ENCODE data around the gene RPS6KA4.

DNA sequence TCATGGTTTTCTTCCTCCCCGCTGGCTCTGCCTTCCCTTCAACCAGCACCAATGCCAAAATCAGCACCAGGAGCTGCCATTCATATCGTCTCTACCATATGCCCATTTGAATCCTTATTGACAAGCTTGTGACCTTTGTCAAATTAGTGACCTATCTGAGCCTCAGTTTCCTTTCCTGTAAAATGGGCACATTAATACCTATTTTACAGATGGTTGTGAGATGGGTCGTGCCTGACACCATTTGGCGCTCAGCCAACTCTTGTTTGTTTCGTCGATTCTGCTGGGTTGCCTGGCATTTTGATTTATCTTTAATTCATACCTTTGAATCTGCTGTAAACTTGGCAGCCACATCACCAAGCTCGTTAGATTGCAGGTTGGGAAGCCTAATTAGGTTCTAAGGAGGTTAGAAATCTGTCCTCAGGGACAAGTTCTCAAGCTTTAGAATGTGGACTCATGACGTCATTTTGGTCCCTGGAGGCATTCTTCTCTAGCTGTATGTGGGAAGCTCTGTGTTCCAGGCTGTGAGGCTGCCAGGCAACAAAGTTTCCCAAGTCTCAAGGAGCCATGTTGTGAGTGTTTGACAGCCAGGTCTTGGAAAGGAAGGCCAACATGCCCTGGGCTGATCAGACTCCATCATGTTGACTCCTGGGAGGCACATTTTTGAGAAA lies 61.0 kb downstream of the RPS6KA4 start:
- no peak for TF ChIP-seq POLR2AphosphoS5 (IDR thresholded peaks at IDR 0.05; ENCODE audit: borderline replicate concordance, low read depth, low read length)
- no peak for TF ChIP-seq EZH2 (IDR thresholded peaks at IDR 0.05)
